Measurements from ENCODE around the gene ORMDL3. TPM values are rescaled to one million over a fixed set of nuclear protein-coding genes. Genes with fewer than 3 reads are reported as not detected.

Gene ORMDL3
- total RNA-seq, result 100 to 1,000 TPM; 145 to 419 (median 200) TPM

- no peak for TF ChIP-seq CTCF (IDR thresholded peaks at IDR 0.05; ENCODE audit: low read depth)
These were observed at the start of gene ORMDL3, which contains the start of gene LRRC3C for GRCh38 chr17:39927101-39927928. ORMDL3 (minus strand) TSS chr17:39927601; CDS start chr17:39924203, 3,398 bp downstream. LRRC3C (plus strand) TSS chr17:39927732; CDS start chr17:39941524, 13,792 bp downstream.

- TF ChIP-seq CTCF (IDR thresholded peaks at IDR 0.05; ENCODE audit: low read depth), result no peak
These were observed 48.4 kb upstream of the ORMDL3 start for GRCh38 chr17:39975801-39976200.

GRCh38 chr17:39974433-39974832, 47.0 kb upstream of the ORMDL3 start:
- TF ChIP-seq CTCF (IDR thresholded peaks at IDR 0.05; ENCODE audit: low read depth), result no peak

- no peak for TF ChIP-seq CTCF (IDR thresholded peaks at IDR 0.05; ENCODE audit: low read depth)
These were observed 46.1 kb upstream of the ORMDL3 start for GRCh38 chr17:39973496-39973895.

- no peak for TF ChIP-seq CTCF (IDR thresholded peaks at IDR 0.05; ENCODE audit: low read depth)
These were observed 44.9 kb upstream of the ORMDL3 start for GRCh38 chr17:39972271-39972670.

GRCh38 chr17:39971076-39971603, 43.7 kb upstream of the ORMDL3 start:
- no peak for TF ChIP-seq CTCF (IDR thresholded peaks at IDR 0.05; ENCODE audit: low read depth)

GRCh38 chr17:39970157-39970692, 42.8 kb upstream of the ORMDL3 start:
- TF ChIP-seq CTCF (IDR thresholded peaks at IDR 0.05; ENCODE audit: low read depth), result no peak

Data from subcutaneous adipose tissue (tissue), 4 donors.